Measurements from ENCODE around the gene RGS11. TPM values are rescaled to one million over a fixed set of nuclear protein-coding genes. Genes with fewer than 3 reads are reported as not detected.
A peak's percentile ranks its signal among the peaks of the same experiment; 100 is the strongest.

The RGS11 gene
- total RNA-seq, result not detected

DNA sequence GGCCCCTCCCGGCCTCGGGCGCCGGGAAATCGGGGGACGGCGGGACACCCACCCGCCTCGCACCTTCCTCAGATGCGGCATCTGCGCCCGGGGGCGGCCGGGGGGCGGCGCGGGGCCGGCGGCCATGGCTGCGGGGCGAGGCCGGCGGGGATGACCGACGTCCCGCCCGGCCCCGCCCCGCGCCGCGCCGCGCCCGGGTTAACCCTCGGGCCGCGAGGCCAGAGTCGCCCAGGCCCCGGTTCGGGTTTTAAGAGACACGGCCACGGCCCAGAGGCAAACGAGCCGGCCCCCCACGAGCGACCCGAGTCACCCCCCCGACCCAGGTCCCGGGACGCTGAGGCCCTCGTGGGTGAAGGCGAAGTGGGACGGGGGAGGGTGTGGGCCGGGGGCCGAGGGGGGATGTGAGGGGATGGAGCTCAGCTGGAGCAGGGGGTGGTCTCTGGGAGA lies at the start of gene RGS11:
RGS11 (minus strand) TSS at position 159 of the 447 bp plus-strand sequence; CDS start at position 126, 33 bp downstream.
- no peaks in the 10 kb centered on the region for H3K36me3 Mint-ChIP-seq

DNA sequence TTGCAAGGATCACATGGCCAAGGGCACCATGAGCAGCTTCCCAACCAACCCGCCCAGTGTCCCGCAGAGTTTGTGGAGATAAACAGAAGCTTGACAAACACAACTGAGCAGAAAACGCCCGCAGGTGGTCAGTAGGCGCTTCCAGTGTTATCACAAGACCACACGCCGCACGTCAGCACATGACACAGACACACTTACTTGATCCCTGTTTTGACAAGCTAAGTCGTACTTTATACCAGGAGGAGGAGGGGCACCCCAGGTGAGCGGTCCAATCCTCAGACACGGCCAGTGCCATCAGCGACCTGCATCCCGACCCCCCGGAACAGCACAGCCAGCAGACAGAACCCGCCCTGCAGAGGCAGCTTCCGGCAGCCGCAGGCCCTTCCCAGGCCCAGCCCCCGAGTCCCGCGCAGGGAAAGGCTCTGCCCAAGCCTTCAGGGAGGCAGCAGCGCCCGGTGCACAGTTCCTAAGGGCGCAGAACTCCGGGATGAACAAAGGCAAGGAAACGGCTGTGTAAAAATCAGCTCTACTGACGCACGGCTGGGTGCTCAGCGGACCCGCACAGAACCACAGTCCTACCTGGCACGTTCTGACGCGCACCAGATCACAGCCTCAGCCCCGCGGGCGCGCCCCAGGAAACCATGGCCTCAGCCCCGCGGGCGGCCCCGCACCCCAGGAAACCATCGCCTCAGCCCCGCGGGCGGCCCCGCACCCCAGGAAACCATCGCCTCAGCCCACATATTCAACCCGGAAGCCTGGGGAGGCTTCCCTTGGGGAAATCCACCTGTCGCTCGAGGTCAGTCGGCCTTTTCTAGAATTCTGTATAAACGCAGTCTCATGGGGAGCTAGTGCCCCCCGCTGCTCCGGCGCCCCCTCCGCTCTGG lies 48.9 kb upstream of the RGS11 start:
- Mint-ChIP-seq H3K4me1 (peaks cover 43% of the 10 kb centered on the region), H3K27me3 (peaks cover 6% of the 10 kb centered on the region), H3K27ac (peak overlapping the region; percentile 57), H3K36me3 (no peaks in the 10 kb centered on the region), H3K4me3 (peak overlapping the region; percentile 0), H3K9me3 (ENCODE audit: low read depth) (no peaks in the 10 kb centered on the region)
- ATAC-seq, result peak; percentile 35
- DNase-seq, result peak; percentile 63
- CTCF ChIA-PET, result interaction anchor here (0.5 to 1.1 kb wide), 2 partner anchors 37 to 85 kb away, joined by 3 read pairs; no protein-coding TSS in a partner anchor

More for the DNA sequence above, at the start of gene RGS11:
- no peak within 1 kb of the TSS for H3K4me3 Mint-ChIP-seq
- CTCF ChIA-PET, result no interaction called here
- no peak within 1 kb of the TSS for H3K27ac Mint-ChIP-seq
- H3K27me3 Mint-ChIP-seq, result peaks cover 31% of the 10 kb centered on the region
- peaks cover 6% of the 10 kb centered on the region for H3K4me1 Mint-ChIP-seq
- DNase-seq (no peak), ATAC-seq (no peak)
- no peaks in the 10 kb centered on the region for H3K9me3 Mint-ChIP-seq (ENCODE audit: low read depth)

DNA sequence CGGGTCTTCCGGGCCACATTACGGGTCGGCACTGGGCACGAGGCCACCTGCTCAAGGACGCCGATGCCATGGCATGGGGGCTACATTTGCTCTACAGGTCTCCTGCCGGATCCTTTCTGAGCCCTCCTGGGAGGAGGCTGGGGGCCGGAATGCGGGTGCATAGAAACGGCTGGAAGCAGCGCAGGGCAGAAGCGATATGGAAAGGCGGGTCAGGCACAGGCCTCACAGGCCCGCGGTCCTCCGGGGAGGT lies 48.4 kb upstream of the RGS11 start:
- H3K36me3 Mint-ChIP-seq, result no peaks in the 10 kb centered on the region
- DNase-seq, result no peak
- no peak for ATAC-seq
- peaks cover 6% of the 10 kb centered on the region for H3K27me3 Mint-ChIP-seq
- H3K27ac Mint-ChIP-seq, result no peak overlapping the region
- CTCF ChIA-PET, result interaction anchor here (1.1 kb wide), 1 partner anchor 38 kb away, joined by 3 read pairs; no protein-coding TSS in a partner anchor
- no peaks in the 10 kb centered on the region for H3K9me3 Mint-ChIP-seq (ENCODE audit: low read depth)
- H3K4me3 Mint-ChIP-seq, result no peak overlapping the region
- peaks cover 44% of the 10 kb centered on the region for H3K4me1 Mint-ChIP-seq

DNA sequence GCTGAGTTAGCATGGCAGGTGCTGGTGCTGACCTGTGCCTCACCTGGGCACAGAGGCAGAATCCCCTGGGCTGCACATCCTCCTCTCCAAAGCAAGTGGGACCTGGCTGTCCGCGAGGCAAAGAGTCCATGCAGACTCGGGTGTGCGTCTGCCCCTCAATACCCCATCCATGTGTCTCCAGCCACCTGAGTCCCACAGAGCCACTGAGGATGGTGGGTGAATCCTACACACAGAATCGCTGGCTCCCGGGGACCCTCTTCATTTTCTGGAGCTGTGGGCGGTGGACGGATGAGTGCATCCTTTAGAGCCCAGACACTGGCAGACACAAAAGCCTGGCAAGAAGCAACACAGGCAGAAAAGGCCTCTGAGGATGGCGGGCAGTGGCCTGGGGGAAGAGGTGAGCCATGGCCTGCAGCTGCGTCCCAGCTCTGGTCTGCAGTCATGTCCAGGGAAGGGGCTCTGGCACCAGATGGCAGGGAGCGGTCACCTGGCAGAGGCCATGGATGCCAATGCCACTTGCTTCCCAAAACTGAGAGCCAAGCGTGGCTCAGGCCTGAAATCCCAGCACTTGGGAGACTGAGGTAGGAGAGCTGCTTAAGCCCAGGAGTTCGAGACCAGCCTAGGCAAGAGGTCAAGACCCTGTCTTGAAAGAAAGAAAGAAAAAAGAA lies 46.9 kb upstream of the RGS11 start:
- H3K9me3 Mint-ChIP-seq (ENCODE audit: low read depth), result no peaks in the 10 kb centered on the region
- H3K27ac Mint-ChIP-seq, result no peak overlapping the region
- H3K4me3 Mint-ChIP-seq, result no peak overlapping the region
- H3K27me3 Mint-ChIP-seq, result peaks cover 6% of the 10 kb centered on the region
- CTCF ChIA-PET, result interaction anchor here (1.1 kb wide), 1 partner anchor 28 kb away, joined by 4 read pairs; no protein-coding TSS in a partner anchor
- no peaks in the 10 kb centered on the region for H3K36me3 Mint-ChIP-seq
- H3K4me1 Mint-ChIP-seq, result peaks cover 48% of the 10 kb centered on the region
- no peak for ATAC-seq
- no peak for DNase-seq

DNA sequence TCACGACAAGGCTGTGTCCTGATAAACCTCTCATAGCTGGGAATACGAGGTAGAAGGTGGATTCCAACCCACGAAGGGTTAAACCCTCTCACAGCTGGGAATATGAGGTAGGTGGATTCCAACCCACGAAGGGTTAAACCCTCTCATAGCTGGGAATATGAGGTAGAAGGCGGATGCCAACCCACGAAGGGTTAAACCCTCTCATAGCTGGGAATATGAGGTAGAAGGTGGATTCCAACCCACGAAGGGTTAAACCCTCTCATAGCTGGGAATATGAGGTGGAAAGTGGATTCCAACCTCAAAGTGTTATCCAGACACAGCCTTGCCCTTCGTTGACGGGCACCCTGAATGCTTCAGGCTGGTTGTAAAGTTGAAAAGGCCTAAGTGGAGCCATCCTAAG lies 45.8 kb upstream of the RGS11 start:
- ATAC-seq (no peak), DNase-seq (no peak)
- H3K4me3 Mint-ChIP-seq, result no peak overlapping the region
- no peaks in the 10 kb centered on the region for H3K9me3 Mint-ChIP-seq (ENCODE audit: low read depth)
- peaks cover 6% of the 10 kb centered on the region for H3K27me3 Mint-ChIP-seq
- CTCF ChIA-PET, result interaction anchor here (1.1 kb wide), 1 partner anchor 27 kb away, joined by 4 read pairs; no protein-coding TSS in a partner anchor
- no peaks in the 10 kb centered on the region for H3K36me3 Mint-ChIP-seq
- no peak overlapping the region for H3K27ac Mint-ChIP-seq
- peaks cover 40% of the 10 kb centered on the region for H3K4me1 Mint-ChIP-seq

DNA sequence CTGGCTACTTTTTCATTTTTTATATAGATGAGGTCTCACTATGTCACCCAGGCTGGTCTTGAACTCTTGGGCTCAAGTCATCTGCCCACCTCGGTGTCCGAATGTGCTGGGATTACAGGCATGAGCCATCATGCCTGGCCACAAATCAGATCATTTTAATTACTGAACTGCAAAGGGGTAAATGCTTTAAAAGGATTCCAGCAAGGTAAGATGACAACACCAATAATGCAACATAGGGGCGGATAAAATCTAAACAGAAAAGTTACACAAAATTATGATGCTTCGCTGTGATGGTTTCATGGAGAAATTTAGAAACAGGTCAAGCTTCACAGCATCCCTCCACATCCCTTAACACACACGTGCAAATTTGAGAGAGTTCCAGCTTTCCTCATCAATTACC lies 44.5 kb upstream of the RGS11 start:
- CTCF ChIA-PET, result no interaction called here
- no peaks in the 10 kb centered on the region for H3K9me3 Mint-ChIP-seq (ENCODE audit: low read depth)
- no peaks in the 10 kb centered on the region for H3K36me3 Mint-ChIP-seq
- H3K4me3 Mint-ChIP-seq, result no peak overlapping the region
- no peak for DNase-seq
- no peak overlapping the region for H3K27ac Mint-ChIP-seq
- ATAC-seq, result no peak
- H3K4me1 Mint-ChIP-seq, result peaks cover 34% of the 10 kb centered on the region
- H3K27me3 Mint-ChIP-seq, result peaks cover 1% of the 10 kb centered on the region

DNA sequence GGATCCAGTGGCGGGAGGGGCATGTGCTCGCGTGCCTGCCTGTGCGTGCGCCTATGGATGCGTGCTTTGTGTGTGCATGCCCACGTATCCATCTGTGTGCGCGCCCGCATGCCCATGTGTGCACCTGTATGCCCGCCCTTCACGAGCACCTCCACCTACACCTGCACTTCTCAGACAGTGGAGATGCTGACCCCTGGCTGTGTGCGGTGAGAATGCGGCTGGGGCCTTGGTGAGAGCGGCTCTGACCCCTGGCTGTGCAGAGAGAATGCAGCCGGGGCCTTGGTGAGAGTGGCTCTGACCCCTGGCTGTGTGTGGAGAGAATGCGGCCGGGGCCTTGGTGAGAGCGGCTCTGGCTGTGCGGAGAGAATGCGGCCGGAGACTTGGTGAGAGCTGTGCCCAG lies 42.9 kb upstream of the RGS11 start:
- no peak overlapping the region for H3K27ac Mint-ChIP-seq
- no peaks in the 10 kb centered on the region for H3K27me3 Mint-ChIP-seq
- no peak for ATAC-seq

DNA sequence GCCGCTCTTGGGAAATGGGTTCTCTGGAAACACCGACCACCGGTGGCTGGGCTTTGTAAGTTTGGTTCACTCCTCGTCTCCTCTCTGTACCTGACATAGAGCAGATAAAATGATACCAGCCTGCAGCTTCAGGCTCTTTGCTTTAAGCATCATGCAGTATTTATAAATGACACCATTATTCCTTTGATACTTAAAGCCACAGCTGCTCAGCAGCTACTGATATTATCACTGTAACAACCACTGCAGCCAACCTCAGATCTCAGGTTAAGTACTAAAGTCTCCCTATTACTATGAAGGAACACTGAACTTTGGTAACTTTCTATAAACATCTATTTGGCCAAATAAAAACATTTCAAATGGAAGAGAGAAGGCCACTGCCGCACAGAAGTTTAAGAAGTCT lies 41.8 kb upstream of the RGS11 start:
- Mint-ChIP-seq H3K4me1 (peaks cover 20% of the 10 kb centered on the region), H3K27ac (no peak overlapping the region), H3K9me3 (ENCODE audit: low read depth) (no peaks in the 10 kb centered on the region), H3K27me3 (no peaks in the 10 kb centered on the region), H3K36me3 (no peaks in the 10 kb centered on the region), H3K4me3 (no peak overlapping the region)
- ATAC-seq, result peak; percentile 20
- CTCF ChIA-PET, result no interaction called here
- no peak for DNase-seq

More for the DNA sequence above, 42.9 kb upstream of the RGS11 start:
- CTCF ChIA-PET, result no interaction called here
- peaks cover 22% of the 10 kb centered on the region for H3K4me1 Mint-ChIP-seq
- no peaks in the 10 kb centered on the region for H3K9me3 Mint-ChIP-seq (ENCODE audit: low read depth)
- H3K36me3 Mint-ChIP-seq, result no peaks in the 10 kb centered on the region
- DNase-seq, result no peak
- H3K4me3 Mint-ChIP-seq, result no peak overlapping the region

DNA sequence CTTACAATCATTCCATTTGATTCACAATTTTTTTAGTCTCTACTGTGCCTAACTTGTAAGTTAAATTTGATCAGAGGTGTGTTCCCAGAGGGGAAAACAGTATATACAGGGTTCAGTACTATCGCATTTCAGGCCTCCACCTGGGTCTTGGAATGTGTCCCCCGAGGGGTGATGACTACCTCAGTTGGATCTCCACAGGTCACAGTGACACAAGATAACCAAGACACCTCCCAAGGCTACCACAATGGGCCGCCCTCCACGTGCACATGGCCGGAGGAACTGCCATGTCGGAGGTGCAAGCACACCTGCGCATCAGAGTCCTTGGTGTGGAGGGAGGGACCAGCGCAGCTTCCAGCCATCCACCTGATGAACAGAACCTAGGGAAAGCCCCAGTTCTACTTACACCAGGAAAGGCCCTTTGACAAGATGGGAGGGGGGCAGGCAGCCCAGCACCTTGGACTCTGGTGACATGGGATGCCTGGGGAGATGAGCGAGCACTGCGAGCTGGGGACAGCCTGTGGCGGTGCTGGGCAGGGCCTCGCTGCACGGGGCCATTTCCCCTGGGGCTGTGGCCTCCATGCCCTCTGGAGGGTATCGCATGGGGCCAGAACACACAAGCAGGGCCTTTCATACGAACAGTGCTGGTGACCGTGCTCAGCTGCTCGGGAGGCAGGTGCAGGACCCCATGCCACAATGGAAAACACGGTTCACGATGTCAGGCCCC lies 41.2 kb upstream of the RGS11 start:
- CTCF ChIA-PET, result no interaction called here
- H3K4me1 Mint-ChIP-seq, result peaks cover 20% of the 10 kb centered on the region

DNA sequence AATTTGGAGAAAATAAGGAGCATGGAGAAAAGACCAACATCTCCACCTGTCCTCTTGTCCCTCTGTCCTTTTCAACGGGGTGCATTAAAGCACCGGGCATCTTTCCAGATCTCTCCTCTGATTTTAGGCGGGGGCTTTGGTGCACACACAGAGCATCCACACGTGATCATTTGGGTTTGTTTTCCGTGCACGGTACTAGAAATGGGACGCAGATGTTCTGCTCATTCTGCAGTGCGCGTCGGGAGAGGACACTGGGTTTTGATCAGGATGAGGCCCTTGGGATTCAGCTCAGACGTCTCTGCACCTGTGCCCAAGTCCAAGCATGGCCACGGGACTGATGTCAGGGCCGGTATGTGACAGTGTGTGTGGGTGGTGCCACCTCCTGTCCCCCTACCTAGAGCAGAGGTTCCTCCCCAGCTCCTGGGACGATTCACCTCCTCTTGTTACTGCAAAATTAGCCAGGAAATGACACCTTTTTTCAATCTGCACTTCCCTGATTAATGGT lies 39.1 kb upstream of the RGS11 start:
- CTCF ChIA-PET, result no interaction called here
- DNase-seq, result no peak
- no peaks in the 10 kb centered on the region for H3K27me3 Mint-ChIP-seq
- H3K9me3 Mint-ChIP-seq (ENCODE audit: low read depth), result no peaks in the 10 kb centered on the region
- no peak overlapping the region for H3K27ac Mint-ChIP-seq
- H3K4me1 Mint-ChIP-seq, result peaks cover 17% of the 10 kb centered on the region
- no peak for ATAC-seq
- no peak overlapping the region for H3K4me3 Mint-ChIP-seq
- no peaks in the 10 kb centered on the region for H3K36me3 Mint-ChIP-seq

More for the DNA sequence above, 41.2 kb upstream of the RGS11 start:
- Mint-ChIP-seq H3K27ac (no peak overlapping the region), H3K4me3 (no peak overlapping the region), H3K9me3 (ENCODE audit: low read depth) (no peaks in the 10 kb centered on the region), H3K36me3 (no peaks in the 10 kb centered on the region), H3K27me3 (no peaks in the 10 kb centered on the region)
- no peak for DNase-seq
- no peak for ATAC-seq

DNA sequence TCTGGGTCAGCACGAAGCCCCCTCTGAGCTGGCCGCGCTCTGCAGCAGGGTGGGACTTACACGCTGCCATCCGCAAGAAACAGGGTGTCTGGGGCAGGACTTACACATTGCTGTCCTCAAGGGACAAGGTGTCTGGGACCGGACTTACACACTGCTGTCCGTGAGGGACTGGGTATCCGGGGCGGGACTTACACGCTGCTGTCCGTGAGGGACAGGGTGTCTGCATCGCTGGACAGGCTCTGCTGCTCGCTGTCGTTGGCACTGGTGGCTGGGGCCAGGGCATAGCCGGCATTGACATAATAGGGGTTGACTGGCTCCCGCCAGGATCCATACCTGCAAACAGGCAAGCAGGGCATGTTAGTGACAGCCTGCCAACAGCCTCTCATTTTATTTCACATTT lies 38.6 kb upstream of the RGS11 start:
- Mint-ChIP-seq H3K9me3 (ENCODE audit: low read depth) (no peaks in the 10 kb centered on the region), H3K4me3 (no peak overlapping the region), H3K4me1 (peaks cover 18% of the 10 kb centered on the region), H3K36me3 (no peaks in the 10 kb centered on the region), H3K27ac (no peak overlapping the region), H3K27me3 (no peaks in the 10 kb centered on the region)
- ATAC-seq (no peak), DNase-seq (no peak)
- CTCF ChIA-PET, result no interaction called here

DNA sequence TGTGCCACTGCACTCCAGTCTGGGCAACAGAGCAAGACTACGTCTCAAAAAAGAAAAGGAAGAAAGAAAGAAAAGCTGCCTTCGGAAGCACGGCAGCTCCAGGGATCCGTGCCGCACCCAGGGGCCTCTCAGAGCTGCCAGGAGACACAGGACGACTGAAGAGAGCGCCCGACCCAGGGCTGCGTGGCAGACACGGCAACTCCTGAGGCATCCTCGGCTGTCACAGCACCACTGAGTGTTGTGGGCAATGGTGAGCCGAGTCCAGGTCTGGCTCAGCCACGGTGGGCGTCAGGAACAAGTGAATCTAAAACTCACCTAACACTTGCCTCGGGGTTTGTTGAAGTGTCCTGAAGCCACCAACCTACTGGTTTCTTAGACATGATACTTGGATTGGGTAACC lies 36.0 kb upstream of the RGS11 start:
- H3K36me3 Mint-ChIP-seq, result peaks cover 1% of the 10 kb centered on the region
- H3K27me3 Mint-ChIP-seq, result no peaks in the 10 kb centered on the region
- H3K4me3 Mint-ChIP-seq, result no peak overlapping the region
- H3K27ac Mint-ChIP-seq, result no peak overlapping the region
- DNase-seq (no peak), ATAC-seq (no peak)
- CTCF ChIA-PET, result no interaction called here
- peaks cover 25% of the 10 kb centered on the region for H3K4me1 Mint-ChIP-seq
- H3K9me3 Mint-ChIP-seq (ENCODE audit: low read depth), result no peaks in the 10 kb centered on the region

DNA sequence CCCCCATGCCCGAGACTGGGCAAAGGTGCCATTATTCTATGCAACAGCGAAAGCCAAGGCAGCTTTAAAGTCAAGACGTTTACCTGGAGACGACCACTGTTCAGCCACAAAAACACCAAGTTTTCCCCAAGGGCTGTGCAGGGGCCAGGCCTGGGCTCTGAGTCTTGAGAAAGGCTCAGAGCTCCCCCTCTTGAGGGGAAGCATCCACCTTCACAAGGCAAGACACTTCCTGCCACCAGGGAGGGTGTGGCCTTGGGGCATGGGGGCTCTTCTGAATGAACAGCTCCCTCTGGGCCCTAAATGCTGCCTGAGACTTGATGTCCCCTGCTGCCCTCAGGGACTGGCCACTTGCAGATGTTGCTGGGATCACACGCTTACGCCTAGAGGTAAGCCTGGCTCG lies 33.7 kb upstream of the RGS11 start:
- CTCF ChIA-PET, result interaction anchor here (1.2 to 1.9 kb wide), 4 partner anchors 43 to 202 kb away, joined by 3 to 7 read pairs (median 4); partner anchors contain the start of genes AXIN1 and FAM234A
- ATAC-seq (peak; percentile 65), DNase-seq (peak; percentile 51)
- H3K4me3 Mint-ChIP-seq, result no peak overlapping the region
- no peaks in the 10 kb centered on the region for H3K9me3 Mint-ChIP-seq (ENCODE audit: low read depth)
- no peaks in the 10 kb centered on the region for H3K27me3 Mint-ChIP-seq
- peaks cover 1% of the 10 kb centered on the region for H3K36me3 Mint-ChIP-seq
- H3K27ac Mint-ChIP-seq, result no peak overlapping the region
- peaks cover 22% of the 10 kb centered on the region for H3K4me1 Mint-ChIP-seq
